GM23248 (cell line): ENCODE data around the gene UBALD1. TPM values are rescaled to one million over a fixed set of nuclear protein-coding genes. Genes with fewer than 3 reads are reported as not detected.
"Not testable (repeated sequence)": the region's sequence is repeated elsewhere in the genome, so short reads cannot be mapped to it uniquely, and the experiment has no call there.

ENCODE experiments used
- DNase-seq: peaks from one replicate; pipeline ENCODE4 v3.0.0-alpha.2; 2015
- H2AFZ ChIP-seq: fragments of 200-600 bp; sonication (generic); 2 replicates; pipeline ENCODE4 v1.6.1; 2016; ENCODE audit warnings: antibody characterized with exemption
- H3F3A ChIP-seq: fragments of 200-600 bp; sonication (generic); 2 replicates; pipeline ENCODE4 v1.6.1; 2016; ENCODE audit warnings: mild to moderate bottlenecking, antibody characterized with exemption, mixed run types; ENCODE audit not compliant: insufficient read depth
- H3K27ac ChIP-seq: fragments of 200-600 bp; sonication (generic); 2 replicates; pipeline ENCODE4 v1.5.1; 2016; ENCODE audit warnings: mild to moderate bottlenecking
- H3K27me3 ChIP-seq: fragments of 200-600 bp; sonication (generic); replicated peaks from 2 replicates; pipeline ENCODE4 v1.6.1; 2016; ENCODE audit warnings: mild to moderate bottlenecking; ENCODE audit not compliant: insufficient read depth
- H3K36me3 ChIP-seq: fragments of 200-600 bp; sonication (generic); 2 replicates; pipeline ENCODE4 v1.6.1; 2016; ENCODE audit warnings: low read depth, mild to moderate bottlenecking
- H3K4me1 ChIP-seq: fragments of 200-600 bp; sonication (generic); 2 replicates; pipeline ENCODE4 v1.6.1; 2016; ENCODE audit warnings: mild to moderate bottlenecking; ENCODE audit not compliant: insufficient read depth
- H3K4me2 ChIP-seq: fragments of 200-600 bp; sonication (generic); one replicate; pipeline ENCODE4 v1.6.1; 2016; ENCODE audit warnings: mild to moderate bottlenecking; ENCODE audit not compliant: unreplicated experiment
- H3K4me3 ChIP-seq: fragments of 200-600 bp; sonication (generic); 2 replicates; pipeline ENCODE4 v1.5.1; 2016; ENCODE audit warnings: mild to moderate bottlenecking
- H3K79me2 ChIP-seq: fragments of 200-600 bp; sonication (generic); 2 replicates; pipeline ENCODE4 v1.6.1; 2016; ENCODE audit warnings: mild to moderate bottlenecking; ENCODE audit not compliant: insufficient read depth
- H3K9ac ChIP-seq: fragments of 200-600 bp; sonication (generic); 2 replicates; pipeline ENCODE4 v1.6.1; 2016; ENCODE audit warnings: mild to moderate bottlenecking
- H3K9me2 ChIP-seq: fragments of 200-600 bp; sonication (generic); 2 replicates; pipeline ENCODE4 v1.6.1; 2016; ENCODE audit warnings: mixed run types, mild to moderate bottlenecking, moderate library complexity; ENCODE audit not compliant: insufficient read depth
- H3K9me3 ChIP-seq: fragments of 200-600 bp; sonication (generic); one replicate; pipeline ENCODE4 v1.6.1; 2017; ENCODE audit warnings: low read depth
- H4K20me1 ChIP-seq: fragments of 200-600 bp; sonication (generic); 2 replicates; pipeline ENCODE4 v1.6.0; 2016; ENCODE audit not compliant: insufficient read depth
- EZH2 ChIP-seq: fragments of 200-600 bp; sonication (generic); IDR thresholded peaks from 2 replicates; pipeline ENCODE4 v1.6.1; 2018; ENCODE audit warnings: antibody characterized with exemption, mild to moderate bottlenecking; ENCODE audit not compliant: insufficient read depth, poor library complexity, severe bottlenecking
- EZH2phosphoT487 ChIP-seq: fragments of 200-600 bp; sonication (generic); IDR thresholded peaks from 2 replicates; pipeline ENCODE4 v1.6.1; 2018; ENCODE audit warnings: antibody characterized with exemption, moderate library complexity, mild to moderate bottlenecking, low read depth; ENCODE audit not compliant: insufficient read depth
- WGBS, 2 experiments: methylation state at CpG; one replicate each; pipeline ENCODE4 v1.1.6; 2015 to 2017; ENCODE audit warnings: low lambda C conversion rate in 2 of 2, low coverage in 1 of 2; ENCODE audit errors: missing lambda C conversion rate in 2 of 2; 5-methylcytosine and 5-hydroxymethylcytosine counted together
- in situ Hi-C: fragments of 300-500 bp; cut with MboI; formaldehyde crosslinking; loops from 2 replicates; pipeline ENCODE4 v1.15.0; 2020
- polyA plus RNA-seq: library from polyadenylated mRNA; unstranded; fragments of >200 nt; fragmentation: Nextera tagmentation; extraction: Ambion mirVana; gene quantifications from 2 replicates; pipeline ENCODE4 v1.2.1, GENCODE V29; 2016
- total RNA-seq: library from RNA; depleted of rRNA; stranded (reverse); fragments of >200 nt; shearing (Covaris generic); gene quantifications from 2 replicates; pipeline ENCODE4 v1.2.3, GENCODE V29; 2014

The UBALD1 gene
- total and polyA plus RNA-seq, 2 experiments from 2014 or later = 10.3 to 17.4 TPM

DNA sequence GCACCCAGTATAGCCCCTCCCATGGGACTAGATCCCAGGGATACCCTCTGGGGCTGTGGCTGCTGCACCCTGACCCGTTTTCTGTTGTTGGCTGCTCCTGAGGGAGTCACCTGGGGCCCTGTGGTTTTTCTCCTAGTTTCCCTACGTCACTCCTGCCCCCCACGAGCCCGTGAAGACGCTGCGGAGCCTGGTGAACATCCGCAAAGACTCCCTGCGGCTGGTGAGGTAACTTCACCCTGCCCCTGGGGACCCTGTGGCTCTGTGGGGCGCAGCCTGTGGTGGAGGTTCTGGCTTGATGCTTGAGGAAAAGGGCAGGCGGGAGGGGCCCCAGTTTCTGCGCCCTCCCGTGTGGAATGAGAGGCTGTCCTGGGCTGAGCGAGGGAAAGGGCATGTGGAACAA is 37.1 kb upstream of the UBALD1 start:
- Histone ChIP-seq H3K36me3 (peaks cover 5% of the 10 kb centered on the region; the same call in 1 of the 2 replicates), H3K27me3 (no peaks in the 10 kb centered on the region), H3K9ac (no peak overlapping the region), H3K4me2 (no peak overlapping the region), H3K79me2 (peaks cover 54% of the 10 kb centered on the region), H3K4me3 (no peak overlapping the region), H2AFZ (no peak overlapping the region), H4K20me1 (no peaks in the 10 kb centered on the region), H3F3A (no peaks in the 10 kb centered on the region), H3K9me3 (no peaks in the 10 kb centered on the region), H3K4me1 (no peaks in the 10 kb centered on the region), H3K27ac (no peak overlapping the region), H3K9me2 (no peaks in the 10 kb centered on the region)
- in situ Hi-C loops = no loop called here
- TF ChIP-seq EZH2 = no peak
- no peak for TF ChIP-seq EZH2phosphoT487
- no peak for DNase-seq
- 87 to 92% methylated on average over 13 of the region's 13 CpGs for WGBS, 2 experiments

GRCh38 chr16:4650443-4651074 is 35.9 kb upstream of the UBALD1 start:
- in situ Hi-C loops, H3K4me3 ChIP-seq, H3K27ac ChIP-seq, H3K4me2 ChIP-seq, H3K9me3 ChIP-seq, H3K27me3 ChIP-seq, H4K20me1 ChIP-seq, H3K9me2 ChIP-seq, H3K9ac ChIP-seq, H2AFZ ChIP-seq, H3K4me1 ChIP-seq, H3K36me3 ChIP-seq, H3F3A ChIP-seq: not testable (repeated sequence)
- DNase-seq = peak; percentile 64
- WGBS, 2 experiments = 81 to 89% methylated on average over 15 of the region's 15 CpGs
- peaks cover 67% of the 10 kb centered on the region for H3K79me2 ChIP-seq

DNA sequence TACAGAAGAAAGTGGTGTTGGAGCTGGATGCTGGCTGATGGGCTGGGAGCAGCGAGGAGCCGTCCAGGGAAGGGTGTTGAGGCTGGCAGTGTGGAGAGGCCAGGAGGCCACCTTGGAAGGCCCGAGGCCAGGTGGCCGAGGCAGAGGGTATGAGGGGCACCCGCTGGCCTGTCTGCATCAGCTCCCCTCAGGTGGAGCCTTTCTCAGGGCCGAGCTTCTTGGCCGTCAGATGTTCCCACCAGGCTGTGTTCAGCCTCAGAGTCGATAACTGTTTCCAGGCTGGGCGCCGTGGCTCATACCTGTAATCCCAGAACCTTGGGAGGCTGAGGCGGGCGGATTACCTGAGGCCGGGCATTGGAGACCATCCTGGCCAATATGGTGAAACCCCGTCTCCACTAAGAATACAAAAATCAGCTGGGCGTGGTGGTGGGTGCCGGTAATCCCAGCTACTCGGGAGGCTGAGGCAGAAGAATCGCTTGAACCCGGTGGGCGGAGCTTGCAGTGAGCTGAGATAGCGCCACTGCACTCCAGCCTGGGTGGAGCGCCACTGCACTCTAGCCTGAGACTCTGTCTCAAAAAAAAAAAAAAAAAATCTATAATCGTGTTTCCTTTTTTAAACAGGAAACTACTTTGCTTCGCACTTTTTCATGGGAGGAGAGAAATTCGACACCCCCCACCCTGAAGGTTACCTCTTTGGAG is 35.2 kb upstream of the UBALD1 start:
- DNase-seq = no peak

DNA sequence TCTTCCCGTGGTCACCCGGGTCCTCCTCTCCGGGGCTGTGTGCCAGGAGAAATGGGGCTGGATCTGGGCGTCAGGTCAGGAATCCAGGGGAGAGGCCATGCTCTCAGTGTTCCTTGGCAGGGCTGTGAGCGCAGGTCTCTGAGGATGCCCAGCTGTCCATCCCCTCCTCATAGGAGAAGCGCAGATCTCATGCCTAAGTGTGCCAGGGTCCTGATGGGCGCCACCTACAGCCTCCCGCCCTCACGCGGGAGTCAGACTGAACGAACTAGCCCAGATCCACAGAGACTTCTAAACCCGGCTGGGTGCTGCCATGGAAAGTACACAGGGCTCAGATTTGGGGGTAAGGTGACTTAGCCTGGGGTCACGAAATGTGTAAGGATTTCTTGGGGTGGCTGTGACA is 34.2 kb upstream of the UBALD1 start:
- DNase-seq = no peak

More for the DNA sequence above, 35.2 kb upstream of the UBALD1 start:
- TF ChIP-seq EZH2phosphoT487 (no peak), EZH2 (no peak)
- Histone ChIP-seq H3K27me3 (no peaks in the 10 kb centered on the region), H3K9ac (no peak overlapping the region), H3K36me3 (peaks cover 5% of the 10 kb centered on the region; the same call in 1 of the 2 replicates), H2AFZ (no peak overlapping the region), H3F3A (no peaks in the 10 kb centered on the region), H3K4me3 (no peak overlapping the region), H4K20me1 (no peaks in the 10 kb centered on the region), H3K79me2 (peaks cover 71% of the 10 kb centered on the region), H3K4me2 (no peak overlapping the region), H3K4me1 (no peaks in the 10 kb centered on the region), H3K27ac (no peak overlapping the region), H3K9me3 (no peaks in the 10 kb centered on the region), H3K9me2 (no peaks in the 10 kb centered on the region)
- 96% methylated on average over 22 to 25 of the region's 25 CpGs for WGBS, 2 experiments
- in situ Hi-C loops = no loop called here

More for the DNA sequence above, 34.2 kb upstream of the UBALD1 start:
- no peak overlapping the region for H2AFZ ChIP-seq
- no peak overlapping the region for H3K27ac ChIP-seq
- H3K9me3 ChIP-seq = no peaks in the 10 kb centered on the region
- in situ Hi-C loops = no loop called here
- H3K4me1 ChIP-seq = no peaks in the 10 kb centered on the region
- H3K9ac ChIP-seq = no peak overlapping the region
- TF ChIP-seq EZH2 (no peak), EZH2phosphoT487 (no peak)
- peaks cover 71% of the 10 kb centered on the region for H3K79me2 ChIP-seq
- H3K4me3 ChIP-seq = no peak overlapping the region
- no peaks in the 10 kb centered on the region for H4K20me1 ChIP-seq
- 94 to 96% methylated on average over 9 to 13 of the region's 13 CpGs for WGBS, 2 experiments
- no peaks in the 10 kb centered on the region for H3F3A ChIP-seq
- H3K9me2 ChIP-seq = no peaks in the 10 kb centered on the region
- peaks cover 1% of the 10 kb centered on the region; the same call in 1 of the 2 replicates for H3K36me3 ChIP-seq
- H3K27me3 ChIP-seq = no peaks in the 10 kb centered on the region
- H3K4me2 ChIP-seq = no peak overlapping the region
